Measurements from ENCODE around the gene OTOR. TPM values are rescaled to one million over a fixed set of nuclear protein-coding genes. Genes with fewer than 3 reads are reported as not detected.

The OTOR gene
- total and polyA plus RNA-seq, 11 donors = not detected

- Histone ChIP-seq H3K36me3 (peaks cover 0 to 37% (median 34%) of the 10 kb centered on the region in 9 donors), H3K27ac (no peak overlapping the region), H3K4me1 (no peaks in the 10 kb centered on the region), H3K9me3 (no peaks in the 10 kb centered on the region), H3K27me3 (peaks cover 0 to 22% (median 0%) of the 10 kb centered on the region in 9 donors), H3K4me3 (no peak overlapping the region)
- DNase-seq (no peak), ATAC-seq (no peak)
- intact Hi-C loops (cut with DNase I) = no loop called here
- TF ChIP-seq POLR2A (IDR thresholded peaks at IDR 0.05) (no peak), CTCF (IDR thresholded peaks at IDR 0.05) (no peak)
- 79 to 89% (median 81%) methylated on average over 3 of the region's 3 CpGs for WGBS, 4 donors
These were observed 3.9 kb upstream of the OTOR start for GRCh38 chr20:16744178-16744807.

GRCh38 chr20:16745204-16745603 lies 3.0 kb upstream of the OTOR start:
- DNase-seq (no peak), ATAC-seq (no peak)
- intact Hi-C loops (cut with DNase I) = no loop called here
- H3K4me1 ChIP-seq = no peaks in the 10 kb centered on the region
- TF ChIP-seq POLR2A (IDR thresholded peaks at IDR 0.05) (no peak), CTCF (IDR thresholded peaks at IDR 0.05) (no peak)
- no peak overlapping the region for H3K4me3 ChIP-seq
- no peaks in the 10 kb centered on the region for H3K9me3 ChIP-seq
- WGBS, 4 donors = 76 to 88% (median 84%) methylated on average over 5 of the region's 5 CpGs
- H3K27me3 ChIP-seq = peaks cover 0 to 29% (median 0%) of the 10 kb centered on the region in 9 donors
- no peak overlapping the region for H3K27ac ChIP-seq
- peaks cover 0 to 28% (median 25%) of the 10 kb centered on the region in 9 donors for H3K36me3 ChIP-seq

DNA sequence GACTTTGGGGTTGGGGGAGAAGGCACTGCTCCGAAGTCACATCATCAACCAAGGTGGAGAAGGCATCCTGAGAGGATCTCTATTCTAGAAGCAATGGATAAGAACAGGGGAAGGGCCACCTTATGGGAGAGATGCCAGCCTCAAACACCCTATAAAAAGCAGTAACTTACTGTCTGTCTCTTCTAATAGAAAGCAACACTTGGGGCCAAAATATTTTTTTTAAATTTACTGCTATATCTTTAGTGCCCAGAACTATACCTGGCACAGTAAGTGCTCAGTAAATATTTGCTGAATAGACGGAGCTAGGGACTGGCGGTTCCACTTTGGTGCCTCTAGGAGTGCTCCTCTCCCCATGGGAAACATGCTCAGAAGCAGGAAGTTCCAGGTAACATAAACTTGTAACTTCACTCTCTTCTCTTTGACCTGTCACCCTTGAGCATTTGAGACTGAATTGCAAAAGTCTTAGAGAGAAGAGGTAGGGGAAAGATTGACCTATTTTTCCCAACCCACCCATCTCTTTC lies 807 bp upstream of the OTOR start:
- Histone ChIP-seq H3K9me3 (no peaks in the 10 kb centered on the region), H3K4me3 (no peak overlapping the region), H3K36me3 (peaks cover 0 to 7% (median 3%) of the 10 kb centered on the region in 9 donors), H3K4me1 (no peaks in the 10 kb centered on the region), H3K27me3 (peaks cover 0 to 33% (median 0%) of the 10 kb centered on the region in 9 donors), H3K27ac (no peak overlapping the region)
- WGBS, 4 donors = 63 to 75% (median 65%) methylated on average over 3 of the region's 3 CpGs
- DNase-seq (no peak), ATAC-seq (no peak)
- no peak for TF ChIP-seq POLR2A (IDR thresholded peaks at IDR 0.05)
- no peak for TF ChIP-seq CTCF (IDR thresholded peaks at IDR 0.05)
- intact Hi-C loops (cut with DNase I) = no loop called here

DNA sequence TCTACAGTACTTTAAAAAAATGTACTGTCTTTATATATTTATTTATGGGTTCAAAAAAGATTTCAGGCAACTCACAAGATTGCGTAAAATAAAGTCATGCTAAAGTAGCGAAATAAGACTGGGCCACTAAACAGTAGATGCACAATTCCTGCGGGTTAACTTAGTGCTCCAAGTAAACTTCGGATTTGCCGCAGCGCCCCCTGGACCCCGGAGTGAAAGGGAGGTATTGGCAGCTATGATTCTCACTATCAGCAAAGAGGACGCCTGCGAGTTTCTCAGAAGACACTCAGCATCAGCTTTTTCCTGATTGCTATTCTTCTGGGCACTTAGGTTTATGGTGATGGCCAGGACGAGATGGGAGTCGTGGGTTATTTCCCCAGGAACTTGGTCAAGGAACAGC lies 1.4 kb downstream of the OTOR start:
- 38 to 53% (median 43%) methylated on average over 11 of the region's 11 CpGs for WGBS, 4 donors
- no peak overlapping the region for H3K4me3 ChIP-seq
- ATAC-seq (no peak), DNase-seq (no peak)
- no peaks in the 10 kb centered on the region for H3K9me3 ChIP-seq
- H3K27ac ChIP-seq = no peak overlapping the region
- H3K36me3 ChIP-seq = no peaks in the 10 kb centered on the region
- H3K27me3 ChIP-seq = peaks cover 0 to 33% (median 0%) of the 10 kb centered on the region in 9 donors
- H3K4me1 ChIP-seq = no peaks in the 10 kb centered on the region
- intact Hi-C loops (cut with DNase I) = no loop called here
- TF ChIP-seq POLR2A (IDR thresholded peaks at IDR 0.05) (no peak), CTCF (IDR thresholded peaks at IDR 0.05) (no peak)

Data from heart left ventricle (tissue), 16 donors.